HepG2 (cell line): ENCODE measurements around the gene UPK1A. TPM values are rescaled to one million over a fixed set of nuclear protein-coding genes. Genes with fewer than 3 reads are reported as not detected.

ENCODE experiments used
- HOXA3 ChIP-seq: sonication (generic); formaldehyde crosslinking; IDR thresholded peaks from 2 replicates; pipeline ENCODE4 v1.5.0; 2020; ENCODE audit warnings: missing genetic modification reagents
- JUNB ChIP-seq: sonication (generic); formaldehyde crosslinking; IDR thresholded peaks from 2 replicates; pipeline ENCODE4 v1.8.0; 2022; ENCODE audit warnings: missing genetic modification reagents, mild to moderate bottlenecking, borderline replicate concordance
- JUND ChIP-seq: sonication (generic); formaldehyde crosslinking; IDR thresholded peaks from 2 replicates; pipeline ENCODE4 v1.8.0; 2022; ENCODE audit warnings: mild to moderate bottlenecking, missing genetic modification reagents
- POLR2AphosphoS5 ChIP-seq: IDR thresholded peaks from 2 replicates; pipeline ENCODE4 v1.6.1; 2012; ENCODE audit warnings: low read depth, low read length
- RAD51 ChIP-seq: fragments of 450-650 bp; IDR thresholded peaks from 2 replicates; pipeline ENCODE4 v1.6.1; 2016; ENCODE audit warnings: borderline replicate concordance
- REPIN1 ChIP-seq: sonication (generic); formaldehyde crosslinking; IDR thresholded peaks from 2 replicates; pipeline ENCODE4 v1.8.0; 2022; ENCODE audit warnings: missing genetic modification reagents, low read depth, mild to moderate bottlenecking, borderline replicate concordance
- SRY ChIP-seq: sonication (generic); formaldehyde crosslinking; IDR thresholded peaks from 2 replicates; pipeline ENCODE4 v1.8.0; 2022; ENCODE audit warnings: mild to moderate bottlenecking, missing genetic modification reagents
- ZFP36L2 ChIP-seq: sonication (generic); formaldehyde crosslinking; IDR thresholded peaks from 2 replicates; pipeline ENCODE4 v1.4.0; 2020; ENCODE audit warnings: missing genetic modification reagents
- ZNF441 ChIP-seq: sonication (generic); formaldehyde crosslinking; IDR thresholded peaks from 2 replicates; pipeline ENCODE4 v1.7.0; 2021; ENCODE audit warnings: missing genetic modification reagents, borderline replicate concordance
- ZNF484 ChIP-seq: sonication (generic); formaldehyde crosslinking; IDR thresholded peaks from 2 replicates; pipeline ENCODE4 v1.5.1; 2020; ENCODE audit warnings: mild to moderate bottlenecking, low read depth, missing genetic modification reagents, borderline replicate concordance
- ZNF510 ChIP-seq: sonication (generic); formaldehyde crosslinking; IDR thresholded peaks from 2 replicates; pipeline ENCODE4 v1.4.0; 2020; ENCODE audit warnings: low read depth, mild to moderate bottlenecking, missing genetic modification reagents
- ZNF644 ChIP-seq: IDR thresholded peaks from 2 replicates; pipeline ENCODE4 v1.6.1; 2016; ENCODE audit warnings: low read depth
- ZNF773 ChIP-seq: sonication (generic); formaldehyde crosslinking; IDR thresholded peaks from 2 replicates; pipeline ENCODE4 v1.4.0; 2020; ENCODE audit warnings: missing genetic modification reagents, borderline replicate concordance
- ZNF780A ChIP-seq: sonication (generic); formaldehyde crosslinking; IDR thresholded peaks from 2 replicates; pipeline ENCODE4 v1.8.0; 2022; ENCODE audit warnings: mild to moderate bottlenecking, missing genetic modification reagents, moderate library complexity
- ZNF850 ChIP-seq: sonication (generic); formaldehyde crosslinking; conservative IDR thresholded peaks from 2 replicates; pipeline ENCODE4 v1.9.0; 2021; ENCODE audit warnings: mild to moderate bottlenecking, missing genetic modification reagents
- polyA plus RNA-seq, 8 experiments: library from polyadenylated mRNA; depleted of rRNA in 3 of 8; stranded (reverse) in 7 of 8; unstranded in 1 of 8; fragments of >200 nt; fragmentation: Illumina TruSeq in 4 of 8; extraction: Trizol in 4 of 8; gene quantifications; 2 replicates each; pipeline versions ENCODE4 v1.2.1 to v1.2.3, GENCODE V29; 2011 to 2016; ENCODE audit warnings: low read depth in 4 of 8, missing spikeins in 1 of 8, mixed read lengths in 1 of 8; ENCODE audit not compliant: insufficient read depth in 1 of 8
- total RNA-seq, 5 experiments: library from RNA; depleted of rRNA; stranded (reverse); fragments of >200 nt; fragmentation: Illumina TruSeq; extraction: Trizol; gene quantifications; 2 replicates each; pipeline ENCODE4 v1.2.3, GENCODE V29; 2016; ENCODE audit warnings: low read depth in 1 of 5
- TF ChIP-seq, protein P1 (sequence below): IDR thresholded peaks from 2 replicates; pipeline ENCODE4 v1.6.1; 2012; ENCODE audit warnings: low read length, improper control_type of control experiment
- TF ChIP-seq, protein P2 (sequence below), 2 experiments: sonication (generic) in 1 of 2; formaldehyde crosslinking in 1 of 2; IDR thresholded peaks; 2 replicates each; pipeline versions ENCODE4 v1.4.0 to v1.6.1; 2018 to 2020; ENCODE audit warnings: missing genetic modification reagents in 2 of 2, borderline replicate concordance in 1 of 2, low read depth in 1 of 2, mild to moderate bottlenecking in 1 of 2, missing biosample characterization in 1 of 2
- TF ChIP-seq, protein P3 (sequence below): sonication (generic); formaldehyde crosslinking; IDR thresholded peaks from 2 replicates; pipeline ENCODE4 v1.4.0; 2020; ENCODE audit warnings: missing genetic modification reagents

UPK1A gene
- total and polyA plus RNA-seq, 2 of the 13 experiments (the other 11 are each of a cell fraction or from before 2014, with no cell fraction given): 2.9 TPM; not detected in 1

DNA sequence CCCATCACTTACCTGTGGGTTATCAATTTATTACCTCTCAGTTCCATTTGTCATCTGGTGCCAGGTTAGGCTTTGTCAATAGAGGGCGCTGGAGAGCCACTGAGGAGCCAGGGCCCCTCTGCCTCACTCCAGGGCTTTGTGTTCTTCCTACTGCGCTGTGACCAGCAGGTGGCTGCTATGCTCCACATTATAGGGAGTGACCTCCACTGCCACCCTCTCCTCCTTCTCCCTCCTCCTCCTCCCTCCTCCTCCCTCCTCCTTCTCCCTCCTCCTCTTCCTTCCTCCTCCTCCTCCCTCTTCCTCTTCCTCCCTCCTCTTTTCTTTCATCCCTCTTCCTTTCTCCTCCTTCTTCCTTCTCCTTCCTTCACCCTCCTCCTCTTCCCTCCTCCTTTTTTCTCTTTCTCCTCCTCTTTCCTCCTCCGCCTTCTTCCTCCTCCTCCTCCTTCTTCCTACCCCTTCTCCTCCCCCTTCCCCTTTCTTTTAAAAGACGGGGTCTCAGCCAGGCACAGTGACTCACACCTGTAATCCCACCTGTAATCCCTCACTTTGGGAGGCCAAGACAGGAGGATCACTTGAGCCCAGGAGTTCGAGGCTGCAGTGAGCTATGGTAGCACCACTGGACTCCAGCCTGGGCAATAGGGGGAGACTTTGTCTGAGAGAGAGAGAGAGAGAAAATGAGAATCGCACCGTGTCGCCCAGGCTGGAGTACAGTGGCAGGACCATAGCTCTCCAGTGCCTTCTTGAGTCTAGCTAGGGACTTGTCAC lies 27.7 kb downstream of the UPK1A start (continued):
- TF ChIP-seq, protein P1, sequence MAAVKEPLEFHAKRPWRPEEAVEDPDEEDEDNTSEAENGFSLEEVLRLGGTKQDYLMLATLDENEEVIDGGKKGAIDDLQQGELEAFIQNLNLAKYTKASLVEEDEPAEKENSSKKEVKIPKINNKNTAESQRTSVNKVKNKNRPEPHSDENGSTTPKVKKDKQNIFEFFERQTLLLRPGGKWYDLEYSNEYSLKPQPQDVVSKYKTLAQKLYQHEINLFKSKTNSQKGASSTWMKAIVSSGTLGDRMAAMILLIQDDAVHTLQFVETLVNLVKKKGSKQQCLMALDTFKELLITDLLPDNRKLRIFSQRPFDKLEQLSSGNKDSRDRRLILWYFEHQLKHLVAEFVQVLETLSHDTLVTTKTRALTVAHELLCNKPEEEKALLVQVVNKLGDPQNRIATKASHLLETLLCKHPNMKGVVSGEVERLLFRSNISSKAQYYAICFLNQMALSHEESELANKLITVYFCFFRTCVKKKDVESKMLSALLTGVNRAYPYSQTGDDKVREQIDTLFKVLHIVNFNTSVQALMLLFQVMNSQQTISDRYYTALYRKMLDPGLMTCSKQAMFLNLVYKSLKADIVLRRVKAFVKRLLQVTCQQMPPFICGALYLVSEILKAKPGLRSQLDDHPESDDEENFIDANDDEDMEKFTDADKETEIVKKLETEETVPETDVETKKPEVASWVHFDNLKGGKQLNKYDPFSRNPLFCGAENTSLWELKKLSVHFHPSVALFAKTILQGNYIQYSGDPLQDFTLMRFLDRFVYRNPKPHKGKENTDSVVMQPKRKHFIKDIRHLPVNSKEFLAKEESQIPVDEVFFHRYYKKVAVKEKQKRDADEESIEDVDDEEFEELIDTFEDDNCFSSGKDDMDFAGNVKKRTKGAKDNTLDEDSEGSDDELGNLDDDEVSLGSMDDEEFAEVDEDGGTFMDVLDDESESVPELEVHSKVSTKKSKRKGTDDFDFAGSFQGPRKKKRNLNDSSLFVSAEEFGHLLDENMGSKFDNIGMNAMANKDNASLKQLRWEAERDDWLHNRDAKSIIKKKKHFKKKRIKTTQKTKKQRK: no peak
- TF ChIP-seq JUND (CRISPR knock-in tag) (no peak), RAD51 (no peak), REPIN1 (CRISPR knock-in tag) (no peak), ZNF780A (CRISPR knock-in tag) (no peak), ZNF510 (no peak), ZNF773 (CRISPR knock-in tag) (no peak), ZNF850 (CRISPR knock-in tag) (no peak), HOXA3 (CRISPR knock-in tag) (peak; percentile 36; the same call in 1 of the 2 replicates), ZNF441 (CRISPR knock-in tag) (no peak), SRY (CRISPR knock-in tag) (no peak), ZNF644 (CRISPR knock-in tag) (no peak), ZNF484 (CRISPR knock-in tag) (no peak), JUNB (CRISPR knock-in tag) (no peak), ZFP36L2 (CRISPR knock-in tag) (no peak), POLR2AphosphoS5 (no peak)
- TF ChIP-seq, protein P2, sequence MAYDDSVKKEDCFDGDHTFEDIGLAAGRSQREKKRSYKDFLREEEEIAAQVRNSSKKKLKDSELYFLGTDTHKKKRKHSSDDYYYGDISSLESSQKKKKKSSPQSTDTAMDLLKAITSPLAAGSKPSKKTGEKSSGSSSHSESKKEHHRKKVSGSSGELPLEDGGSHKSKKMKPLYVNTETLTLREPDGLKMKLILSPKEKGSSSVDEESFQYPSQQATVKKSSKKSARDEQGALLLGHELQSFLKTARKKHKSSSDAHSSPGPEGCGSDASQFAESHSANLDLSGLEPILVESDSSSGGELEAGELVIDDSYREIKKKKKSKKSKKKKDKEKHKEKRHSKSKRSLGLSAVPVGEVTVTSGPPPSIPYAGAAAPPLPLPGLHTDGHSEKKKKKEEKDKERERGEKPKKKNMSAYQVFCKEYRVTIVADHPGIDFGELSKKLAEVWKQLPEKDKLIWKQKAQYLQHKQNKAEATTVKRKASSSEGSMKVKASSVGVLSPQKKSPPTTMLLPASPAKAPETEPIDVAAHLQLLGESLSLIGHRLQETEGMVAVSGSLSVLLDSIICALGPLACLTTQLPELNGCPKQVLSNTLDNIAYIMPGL (CRISPR knock-in tag; IDR thresholded peaks at IDR 0.05; ENCODE audit: borderline replicate concordance in 1 of 2, low read depth in 1 of 2): peak; percentile 87 to 94
- TF ChIP-seq, protein P3, sequence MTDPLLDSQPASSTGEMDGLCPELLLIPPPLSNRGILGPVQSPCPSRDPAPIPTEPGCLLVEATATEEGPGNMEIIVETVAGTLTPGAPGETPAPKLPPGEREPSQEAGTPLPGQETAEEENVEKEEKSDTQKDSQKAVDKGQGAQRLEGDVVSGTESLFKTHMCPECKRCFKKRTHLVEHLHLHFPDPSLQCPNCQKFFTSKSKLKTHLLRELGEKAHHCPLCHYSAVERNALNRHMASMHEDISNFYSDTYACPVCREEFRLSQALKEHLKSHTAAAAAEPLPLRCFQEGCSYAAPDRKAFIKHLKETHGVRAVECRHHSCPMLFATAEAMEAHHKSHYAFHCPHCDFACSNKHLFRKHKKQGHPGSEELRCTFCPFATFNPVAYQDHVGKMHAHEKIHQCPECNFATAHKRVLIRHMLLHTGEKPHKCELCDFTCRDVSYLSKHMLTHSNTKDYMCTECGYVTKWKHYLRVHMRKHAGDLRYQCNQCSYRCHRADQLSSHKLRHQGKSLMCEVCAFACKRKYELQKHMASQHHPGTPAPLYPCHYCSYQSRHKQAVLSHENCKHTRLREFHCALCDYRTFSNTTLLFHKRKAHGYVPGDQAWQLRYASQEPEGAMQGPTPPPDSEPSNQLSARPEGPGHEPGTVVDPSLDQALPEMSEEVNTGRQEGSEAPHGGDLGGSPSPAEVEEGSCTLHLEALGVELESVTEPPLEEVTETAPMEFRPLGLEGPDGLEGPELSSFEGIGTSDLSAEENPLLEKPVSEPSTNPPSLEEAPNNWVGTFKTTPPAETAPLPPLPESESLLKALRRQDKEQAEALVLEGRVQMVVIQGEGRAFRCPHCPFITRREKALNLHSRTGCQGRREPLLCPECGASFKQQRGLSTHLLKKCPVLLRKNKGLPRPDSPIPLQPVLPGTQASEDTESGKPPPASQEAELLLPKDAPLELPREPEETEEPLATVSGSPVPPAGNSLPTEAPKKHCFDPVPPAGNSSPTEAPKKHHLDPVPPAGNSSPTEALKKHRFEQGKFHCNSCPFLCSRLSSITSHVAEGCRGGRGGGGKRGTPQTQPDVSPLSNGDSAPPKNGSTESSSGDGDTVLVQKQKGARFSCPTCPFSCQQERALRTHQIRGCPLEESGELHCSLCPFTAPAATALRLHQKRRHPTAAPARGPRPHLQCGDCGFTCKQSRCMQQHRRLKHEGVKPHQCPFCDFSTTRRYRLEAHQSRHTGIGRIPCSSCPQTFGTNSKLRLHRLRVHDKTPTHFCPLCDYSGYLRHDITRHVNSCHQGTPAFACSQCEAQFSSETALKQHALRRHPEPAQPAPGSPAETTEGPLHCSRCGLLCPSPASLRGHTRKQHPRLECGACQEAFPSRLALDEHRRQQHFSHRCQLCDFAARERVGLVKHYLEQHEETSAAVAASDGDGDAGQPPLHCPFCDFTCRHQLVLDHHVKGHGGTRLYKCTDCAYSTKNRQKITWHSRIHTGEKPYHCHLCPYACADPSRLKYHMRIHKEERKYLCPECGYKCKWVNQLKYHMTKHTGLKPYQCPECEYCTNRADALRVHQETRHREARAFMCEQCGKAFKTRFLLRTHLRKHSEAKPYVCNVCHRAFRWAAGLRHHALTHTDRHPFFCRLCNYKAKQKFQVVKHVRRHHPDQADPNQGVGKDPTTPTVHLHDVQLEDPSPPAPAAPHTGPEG (CRISPR knock-in tag): no peak
